HepG2 (cell line): ENCODE results near the gene WDR54. TPM values are rescaled to one million over a fixed set of nuclear protein-coding genes. Genes with fewer than 3 reads are reported as not detected.

Source experiments
- ARNT2 ChIP-seq: sonication (generic); formaldehyde crosslinking; IDR thresholded peaks from 2 replicates; pipeline ENCODE4 v1.8.0; 2022; ENCODE audit warnings: mild to moderate bottlenecking, low read depth, missing genetic modification reagents, moderate library complexity
- BRD4 ChIP-seq: sonication (generic); formaldehyde crosslinking; IDR thresholded peaks from 2 replicates; pipeline ENCODE4 v1.4.0; 2020; ENCODE audit warnings: missing genetic modification reagents
- EHMT2 ChIP-seq: fragments of 200-600 bp; sonication (generic); IDR thresholded peaks from 2 replicates; pipeline ENCODE4 v1.7.0; 2017; ENCODE audit warnings: antibody characterized with exemption, low read depth, low read length, borderline replicate concordance
- ETV5 ChIP-seq: IDR thresholded peaks from 2 replicates; pipeline ENCODE4 v1.6.1; 2018; ENCODE audit warnings: missing biosample characterization, missing genetic modification reagents, inconsistent platforms, borderline replicate concordance
- HINFP ChIP-seq: sonication (generic); formaldehyde crosslinking; IDR thresholded peaks from 2 replicates; pipeline ENCODE4 v1.4.0; 2020; ENCODE audit warnings: low read depth, mild to moderate bottlenecking, missing genetic modification reagents
- HMGXB3 ChIP-seq: sonication (generic); formaldehyde crosslinking; IDR thresholded peaks from 2 replicates; pipeline ENCODE4 v1.4.0; 2020; ENCODE audit warnings: missing genetic modification reagents, borderline replicate concordance
- HNRNPH1 ChIP-seq: fragments of 200-400 bp; formaldehyde crosslinking; optimal IDR thresholded peaks from 2 replicates; pipeline ENCODE3; 2017; ENCODE audit warnings: mild to moderate bottlenecking, low read depth, low read length
- NCOA2 ChIP-seq: sonication (generic); formaldehyde crosslinking; IDR thresholded peaks from 2 replicates; pipeline ENCODE4 v1.8.0; 2022; ENCODE audit warnings: inconsistent platforms
- RERE ChIP-seq: IDR thresholded peaks from 2 replicates; pipeline ENCODE4 v1.6.1; 2016; ENCODE audit warnings: low read depth, missing genetic modification reagents, missing compliant biosample characterization
- TARDBP ChIP-seq: sonication (generic); formaldehyde crosslinking; IDR thresholded peaks from 2 replicates; pipeline ENCODE4 v1.8.0; 2022; ENCODE audit warnings: mild to moderate bottlenecking, missing genetic modification reagents
- THAP9 ChIP-seq: sonication (generic); formaldehyde crosslinking; IDR thresholded peaks from 2 replicates; pipeline ENCODE4; 2020; ENCODE audit warnings: missing genetic modification reagents, mild to moderate bottlenecking, borderline replicate concordance
- ZNF850 ChIP-seq: sonication (generic); formaldehyde crosslinking; conservative IDR thresholded peaks from 2 replicates; pipeline ENCODE4 v1.9.0; 2021; ENCODE audit warnings: mild to moderate bottlenecking, missing genetic modification reagents
- ZSCAN21 ChIP-seq: sonication (generic); formaldehyde crosslinking; IDR thresholded peaks from 2 replicates; pipeline ENCODE4 v1.8.0; 2022; ENCODE audit warnings: mild to moderate bottlenecking, missing genetic modification reagents, moderate library complexity, borderline replicate concordance
- polyA plus RNA-seq, 8 experiments: library from polyadenylated mRNA; depleted of rRNA in 3 of 8; stranded (reverse) in 7 of 8; unstranded in 1 of 8; fragments of >200 nt; fragmentation: Illumina TruSeq in 4 of 8; extraction: Trizol in 4 of 8; gene quantifications; 2 replicates each; pipeline versions ENCODE4 v1.2.1 to v1.2.3, GENCODE V29; 2011 to 2016; ENCODE audit warnings: low read depth in 4 of 8, missing spikeins in 1 of 8, mixed read lengths in 1 of 8; ENCODE audit not compliant: insufficient read depth in 1 of 8
- total RNA-seq, 5 experiments: library from RNA; depleted of rRNA; stranded (reverse); fragments of >200 nt; fragmentation: Illumina TruSeq; extraction: Trizol; gene quantifications; 2 replicates each; pipeline ENCODE4 v1.2.3, GENCODE V29; 2016; ENCODE audit warnings: low read depth in 1 of 5

Gene WDR54
- total and polyA plus RNA-seq, 2 of the 13 experiments (the other 11 are each of a cell fraction or from before 2014, with no cell fraction given) = 2.0 to 17.3 TPM

GRCh38 chr2:74454654-74455511 lies 33.4 kb downstream of the WDR54 start, which contains the start of gene INO80B (continued):
- TF ChIP-seq RERE (CRISPR knock-in tag) (peak; percentile 70), ZSCAN21 (peak; percentile 70; the same call in 1 of the 2 replicates), ETV5 (CRISPR knock-in tag) (peak; percentile 89), NCOA2 (CRISPR knock-in tag) (peak; percentile 67), TARDBP (peak; percentile 99), HMGXB3 (peak; percentile 98), BRD4 (no peak), HNRNPH1 (no peak), ZNF850 (CRISPR knock-in tag) (no peak), EHMT2 (no peak; the same call in 1 of the 2 replicates), HINFP (CRISPR knock-in tag) (peak; percentile 85), THAP9 (CRISPR knock-in tag) (peak; percentile 95), ARNT2 (CRISPR knock-in tag) (peak; percentile 94)
